GM12865 (cell line): ENCODE measurements around the gene TMEM18.

Experiments
- DNase-seq: peaks from one replicate; pipeline ENCODE4 v3.0.0; 2010; ENCODE audit warnings: low read depth
- H3K4me3 ChIP-seq: 2 replicates; pipeline ENCODE4 v1.5.1; 2011; ENCODE audit warnings: mild to moderate bottlenecking, low read depth, low read length, control low read depth
- TF ChIP-seq, protein P1 (sequence below): IDR thresholded peaks from 2 replicates; pipeline ENCODE4 v1.5.1; 2011; ENCODE audit warnings: low read length, control low read depth, low read depth, inconsistent platforms; ENCODE audit not compliant: insufficient read depth; ENCODE audit errors: missing control alignments

TMEM18 gene

DNA sequence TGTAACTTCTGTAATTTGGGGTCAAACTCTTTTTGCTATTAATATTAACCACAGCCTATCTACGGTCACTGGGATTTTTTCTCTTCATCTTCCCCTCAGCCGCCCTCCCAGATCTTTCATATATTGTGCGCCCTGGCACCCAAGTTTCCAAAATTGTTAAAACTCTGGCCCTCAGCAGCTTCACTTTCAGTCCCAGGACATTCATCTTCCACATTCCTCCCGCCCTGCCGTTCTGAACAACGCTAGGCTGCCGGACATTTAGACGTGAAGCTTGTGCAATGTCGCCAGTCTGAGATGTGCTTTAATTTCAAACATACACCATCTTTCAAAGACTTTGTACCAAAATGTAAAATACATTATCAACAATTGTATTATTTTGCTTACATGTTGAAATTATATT, 1.8 kb upstream of the TMEM18 start:
- TF ChIP-seq, protein P1, sequence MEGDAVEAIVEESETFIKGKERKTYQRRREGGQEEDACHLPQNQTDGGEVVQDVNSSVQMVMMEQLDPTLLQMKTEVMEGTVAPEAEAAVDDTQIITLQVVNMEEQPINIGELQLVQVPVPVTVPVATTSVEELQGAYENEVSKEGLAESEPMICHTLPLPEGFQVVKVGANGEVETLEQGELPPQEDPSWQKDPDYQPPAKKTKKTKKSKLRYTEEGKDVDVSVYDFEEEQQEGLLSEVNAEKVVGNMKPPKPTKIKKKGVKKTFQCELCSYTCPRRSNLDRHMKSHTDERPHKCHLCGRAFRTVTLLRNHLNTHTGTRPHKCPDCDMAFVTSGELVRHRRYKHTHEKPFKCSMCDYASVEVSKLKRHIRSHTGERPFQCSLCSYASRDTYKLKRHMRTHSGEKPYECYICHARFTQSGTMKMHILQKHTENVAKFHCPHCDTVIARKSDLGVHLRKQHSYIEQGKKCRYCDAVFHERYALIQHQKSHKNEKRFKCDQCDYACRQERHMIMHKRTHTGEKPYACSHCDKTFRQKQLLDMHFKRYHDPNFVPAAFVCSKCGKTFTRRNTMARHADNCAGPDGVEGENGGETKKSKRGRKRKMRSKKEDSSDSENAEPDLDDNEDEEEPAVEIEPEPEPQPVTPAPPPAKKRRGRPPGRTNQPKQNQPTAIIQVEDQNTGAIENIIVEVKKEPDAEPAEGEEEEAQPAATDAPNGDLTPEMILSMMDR, result no peak
- DNase-seq, result no peak
- H3K4me3 ChIP-seq, result no peak overlapping the region

DNA sequence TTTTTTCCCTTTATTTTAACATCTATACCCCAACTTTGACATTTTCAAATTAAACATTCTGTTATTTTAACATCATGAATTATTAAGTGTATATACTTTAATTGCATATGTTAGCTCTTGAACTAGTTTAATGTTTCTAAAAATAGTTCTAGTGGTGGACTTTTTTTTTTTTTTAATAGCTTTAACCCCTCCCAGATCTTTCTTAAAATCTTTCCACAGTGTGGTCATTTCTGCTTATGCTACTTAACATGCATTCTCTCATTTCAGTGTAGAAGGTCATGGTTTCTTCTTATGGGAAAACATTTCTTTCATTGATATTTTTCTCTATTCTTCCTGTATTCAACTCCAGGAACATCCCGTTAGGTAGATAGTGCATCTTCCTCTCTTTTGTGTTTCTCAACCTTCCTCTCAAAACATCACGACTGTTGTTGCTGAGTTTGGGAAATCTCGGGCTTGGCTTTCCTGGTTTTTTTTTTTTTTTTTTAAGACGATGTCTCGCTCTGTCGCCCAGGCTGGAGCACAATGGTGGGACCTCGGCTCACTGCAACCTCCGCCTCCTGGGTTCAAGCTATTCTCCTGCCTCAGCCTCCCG, 849 bp upstream of the TMEM18 start:
- H3K4me3 ChIP-seq, result peak overlapping the region; percentile 67
- TF ChIP-seq, protein P1, result no peak
- no peak for DNase-seq

DNA sequence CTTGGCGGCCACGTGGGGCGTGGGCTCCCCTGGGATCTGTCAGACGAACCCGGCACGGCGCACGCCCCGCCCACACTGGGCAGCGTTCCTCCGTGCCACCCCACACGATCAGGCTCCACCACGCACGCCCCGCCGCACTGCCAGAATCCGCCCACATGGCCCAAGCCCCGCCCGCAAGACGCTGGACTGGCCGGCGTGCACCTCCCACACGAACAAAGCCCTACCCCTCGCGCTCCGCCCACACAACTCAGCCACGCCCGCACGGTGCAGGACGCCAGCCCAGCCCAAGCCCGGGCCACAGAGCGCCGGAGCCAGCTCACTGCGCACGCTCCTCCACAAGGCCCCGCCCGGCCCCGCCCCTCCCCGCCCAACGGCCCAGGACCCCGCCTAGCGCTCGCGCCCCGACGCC, 555 bp downstream of the TMEM18 start:
- DNase-seq, result peak; percentile 99
- TF ChIP-seq, protein P1, result no peak
- peak overlapping the region; percentile 55 for H3K4me3 ChIP-seq

DNA sequence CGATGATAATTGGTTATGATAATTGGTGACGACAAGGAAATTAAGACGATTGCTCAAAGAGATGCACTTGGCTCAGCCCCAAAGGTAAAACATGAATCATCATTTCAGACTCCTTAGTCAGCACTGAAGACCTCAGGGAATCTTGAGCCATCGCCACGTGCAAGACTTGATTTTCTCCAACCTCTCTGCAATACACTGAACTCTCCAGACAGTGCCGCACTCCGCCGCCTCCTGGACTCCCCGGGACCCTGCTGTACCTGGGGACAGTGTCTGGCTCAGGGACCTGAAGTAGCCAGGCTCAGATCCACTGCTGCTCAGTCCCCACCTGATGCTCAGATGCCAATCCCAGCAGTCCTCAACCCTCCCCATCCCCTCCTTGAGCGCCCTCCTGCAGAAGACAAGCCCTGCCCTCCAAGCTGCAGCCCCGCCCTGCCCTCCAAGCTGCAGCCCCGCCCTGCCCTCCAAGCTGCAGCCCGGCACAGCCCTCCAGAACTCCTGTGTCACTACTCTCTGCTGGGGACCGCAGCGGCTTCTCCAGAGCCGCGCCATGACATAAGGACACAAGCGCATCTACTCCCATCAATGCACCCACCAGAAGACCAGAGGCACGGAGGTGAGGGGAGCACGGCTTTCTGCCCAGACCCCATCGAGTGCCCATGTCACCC, 1.1 kb downstream of the TMEM18 start:
- DNase-seq, result peak; percentile 57
- TF ChIP-seq, protein P1, result no peak
- peak overlapping the region; percentile 55 for H3K4me3 ChIP-seq

DNA sequence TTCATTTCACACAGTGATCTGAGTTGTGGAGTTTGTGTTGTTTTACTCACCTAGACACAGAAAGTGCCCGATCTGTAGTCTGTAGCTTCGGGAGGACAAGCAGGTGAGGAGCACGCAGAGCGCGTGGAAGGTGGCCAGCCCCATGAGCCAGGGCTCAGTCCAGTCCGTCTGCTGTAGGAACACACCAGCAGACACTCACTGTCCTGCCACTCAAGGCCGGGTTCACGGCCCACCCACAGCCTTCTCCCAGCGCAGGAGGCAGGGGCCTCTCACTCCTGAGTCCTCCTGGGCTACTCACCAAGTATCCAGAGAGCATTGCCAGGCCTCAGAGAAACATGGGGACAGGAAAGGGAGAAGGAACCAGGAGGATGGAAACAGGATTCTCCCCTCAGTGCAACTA, 1.7 kb downstream of the TMEM18 start:
- peak overlapping the region; percentile 55 for H3K4me3 ChIP-seq
- DNase-seq, result no peak
- TF ChIP-seq, protein P1, result no peak

DNA sequence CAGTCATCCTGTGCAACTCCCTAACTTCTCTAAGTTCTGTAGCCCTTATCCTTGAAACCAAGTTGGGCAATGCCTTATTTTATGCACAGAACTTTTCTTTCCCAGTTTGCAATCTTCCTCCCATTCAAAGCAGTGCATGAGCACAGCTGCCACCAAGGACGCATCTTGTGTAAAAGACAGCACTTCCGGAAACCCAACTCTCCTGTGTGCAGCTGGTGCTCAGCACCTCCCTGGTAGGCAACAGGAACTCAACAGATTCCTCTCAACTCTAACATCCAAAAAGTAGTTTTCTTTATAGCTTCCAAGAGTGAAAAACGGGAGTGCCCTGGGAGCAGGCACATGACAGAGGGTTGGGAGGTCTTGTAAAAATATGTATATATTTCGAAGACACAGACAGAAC, 2.2 kb downstream of the TMEM18 start:
- TF ChIP-seq, protein P1, result no peak
- no peak overlapping the region; the same call in 1 of the 2 replicates for H3K4me3 ChIP-seq
- peak; percentile 33 for DNase-seq
